ENCODE results near the gene SMARCAL1. TPM values are rescaled to one million over a fixed set of nuclear protein-coding genes. Genes with fewer than 3 reads are reported as not detected.

The SMARCAL1 gene
- total and polyA plus RNA-seq, 2 of the 13 experiments (the other 11 are each of a cell fraction or from before 2014, with no cell fraction given), result 12.7 to 21.3 TPM

DNA sequence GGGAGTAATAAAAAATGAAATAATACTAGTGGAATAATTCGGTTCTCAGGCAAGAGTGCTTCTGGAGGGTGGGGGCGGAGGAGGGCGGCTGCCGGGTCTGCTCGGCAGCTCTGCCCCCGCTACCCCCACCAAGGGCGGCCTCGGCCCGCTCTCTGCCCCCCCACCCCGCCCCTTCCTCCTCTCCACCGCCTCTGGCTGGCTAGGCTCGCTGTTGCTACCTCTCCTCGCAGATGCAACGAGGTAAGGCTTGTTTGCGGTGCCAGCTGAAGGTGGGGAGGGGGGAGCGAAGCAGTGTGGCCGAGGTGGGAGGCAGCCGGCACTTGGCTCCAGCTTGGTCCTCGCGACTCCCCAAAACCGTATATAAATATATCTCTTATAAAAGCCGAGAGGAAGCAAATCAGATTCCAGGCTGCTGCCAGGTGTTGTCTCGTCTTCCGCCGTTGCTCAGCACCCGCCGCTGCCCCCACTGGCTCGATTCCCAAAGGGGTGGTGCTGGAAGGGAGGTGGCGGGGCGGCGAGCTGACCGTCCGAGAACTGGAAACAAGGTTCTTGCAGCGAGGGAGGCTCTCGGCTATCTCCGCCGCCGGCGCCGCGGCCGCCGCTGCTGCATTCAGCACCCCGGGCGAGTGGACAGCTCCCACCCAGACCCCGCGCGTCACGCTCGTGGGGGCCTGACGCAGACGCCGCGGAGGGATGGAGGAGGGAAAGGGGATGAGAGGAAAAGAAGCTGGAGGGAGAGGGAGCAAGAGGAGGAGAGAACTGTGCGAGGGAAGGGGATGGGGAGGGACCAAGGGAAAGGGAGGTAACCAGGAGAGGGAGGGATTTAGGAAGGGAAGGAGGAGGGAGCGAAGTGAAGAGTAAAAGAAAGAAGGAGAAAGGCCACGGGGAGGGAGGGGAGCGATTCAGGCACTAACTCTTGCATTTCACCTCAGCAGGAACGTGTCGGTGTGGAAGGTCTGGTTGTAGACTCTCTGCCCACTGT, 40.3 kb upstream of the SMARCAL1 start, which contains the start of gene MARCHF4 (continued):
- no peak; the same call in 1 of the 2 replicates for TF ChIP-seq ZNF350 (CRISPR knock-in tag; IDR thresholded peaks at IDR 0.05; ENCODE audit: borderline replicate concordance, low read depth)
- TF ChIP-seq, protein P1, sequence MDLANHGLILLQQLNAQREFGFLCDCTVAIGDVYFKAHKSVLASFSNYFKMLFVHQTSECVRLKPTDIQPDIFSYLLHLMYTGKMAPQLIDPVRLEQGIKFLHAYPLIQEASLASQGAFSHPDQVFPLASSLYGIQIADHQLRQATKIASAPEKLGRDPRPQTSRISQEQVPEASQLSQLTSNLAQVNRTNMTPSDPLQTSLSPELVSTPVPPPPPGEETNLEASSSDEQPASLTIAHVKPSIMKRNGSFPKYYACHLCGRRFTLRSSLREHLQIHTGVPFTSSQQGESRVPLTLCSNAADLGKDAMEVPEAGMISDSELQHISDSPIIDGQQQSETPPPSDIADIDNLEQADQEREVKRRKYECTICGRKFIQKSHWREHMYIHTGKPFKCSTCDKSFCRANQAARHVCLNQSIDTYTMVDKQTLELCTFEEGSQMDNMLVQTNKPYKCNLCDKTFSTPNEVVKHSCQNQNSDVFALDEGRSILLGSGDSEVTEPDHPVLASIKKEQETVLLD (CRISPR knock-in tag; IDR thresholded peaks at IDR 0.05; ENCODE audit: low read depth), result peak; percentile 64; the same call in 1 of the 2 replicates
- peak; percentile 73; the same call in 1 of the 2 replicates for TF ChIP-seq ZNF598 (CRISPR knock-in tag; IDR thresholded peaks at IDR 0.05; ENCODE audit: borderline replicate concordance)
- TF ChIP-seq XBP1 (CRISPR knock-in tag; IDR thresholded peaks at IDR 0.05), result no peak
- TF ChIP-seq, protein P2, sequence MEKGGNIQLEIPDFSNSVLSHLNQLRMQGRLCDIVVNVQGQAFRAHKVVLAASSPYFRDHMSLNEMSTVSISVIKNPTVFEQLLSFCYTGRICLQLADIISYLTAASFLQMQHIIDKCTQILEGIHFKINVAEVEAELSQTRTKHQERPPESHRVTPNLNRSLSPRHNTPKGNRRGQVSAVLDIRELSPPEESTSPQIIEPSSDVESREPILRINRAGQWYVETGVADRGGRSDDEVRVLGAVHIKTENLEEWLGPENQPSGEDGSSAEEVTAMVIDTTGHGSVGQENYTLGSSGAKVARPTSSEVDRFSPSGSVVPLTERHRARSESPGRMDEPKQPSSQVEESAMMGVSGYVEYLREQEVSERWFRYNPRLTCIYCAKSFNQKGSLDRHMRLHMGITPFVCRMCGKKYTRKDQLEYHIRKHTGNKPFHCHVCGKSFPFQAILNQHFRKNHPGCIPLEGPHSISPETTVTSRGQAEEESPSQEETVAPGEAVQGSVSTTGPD (CRISPR knock-in tag; IDR thresholded peaks at IDR 0.05), result no peak
- no peak for TF ChIP-seq HIC2 (CRISPR knock-in tag; IDR thresholded peaks at IDR 0.05; ENCODE audit: low read depth)
- TF ChIP-seq MAFK (conservative IDR thresholded peaks at IDR 0.05 in 1 of 2, IDR thresholded peaks at IDR 0.05 in 1 of 2; ENCODE audit: low read length in 2 of 2), result no peak
- TF ChIP-seq ZNF30 (CRISPR knock-in tag; IDR thresholded peaks at IDR 0.05), result 0 out of 2 replicates have a peak, but pooled peaks have one; percentile 85
- TF ChIP-seq ZNF576 (CRISPR knock-in tag; IDR thresholded peaks at IDR 0.05), result no peak
- peak; percentile 94 for TF ChIP-seq NRL (CRISPR knock-in tag; IDR thresholded peaks at IDR 0.05; ENCODE audit: borderline replicate concordance)
- TF ChIP-seq ZNF597 (CRISPR knock-in tag; IDR thresholded peaks at IDR 0.05), result no peak
- no peak for TF ChIP-seq AGO2 (optimal IDR thresholded peaks at IDR 0.05; ENCODE audit: low read depth, low read length)
- TF ChIP-seq TBP (CRISPR knock-in tag; IDR thresholded peaks at IDR 0.05), result no peak
- TF ChIP-seq ZNF577 (CRISPR knock-in tag; IDR thresholded peaks at IDR 0.05; ENCODE audit: borderline replicate concordance, low read depth), result 0 out of 2 replicates have a peak, but pooled peaks have one; percentile 43
- TF ChIP-seq, protein P3, sequence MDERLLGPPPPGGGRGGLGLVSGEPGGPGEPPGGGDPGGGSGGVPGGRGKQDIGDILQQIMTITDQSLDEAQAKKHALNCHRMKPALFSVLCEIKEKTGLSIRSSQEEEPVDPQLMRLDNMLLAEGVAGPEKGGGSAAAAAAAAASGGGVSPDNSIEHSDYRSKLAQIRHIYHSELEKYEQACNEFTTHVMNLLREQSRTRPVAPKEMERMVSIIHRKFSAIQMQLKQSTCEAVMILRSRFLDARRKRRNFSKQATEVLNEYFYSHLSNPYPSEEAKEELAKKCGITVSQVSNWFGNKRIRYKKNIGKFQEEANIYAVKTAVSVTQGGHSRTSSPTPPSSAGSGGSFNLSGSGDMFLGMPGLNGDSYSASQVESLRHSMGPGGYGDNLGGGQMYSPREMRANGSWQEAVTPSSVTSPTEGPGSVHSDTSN (CRISPR knock-in tag; IDR thresholded peaks at IDR 0.05), result no peak
- TF ChIP-seq ZNF225 (CRISPR knock-in tag; IDR thresholded peaks at IDR 0.05), result peak; percentile 94; the same call in 1 of the 2 replicates
- TF ChIP-seq SMAD9 (CRISPR knock-in tag; IDR thresholded peaks at IDR 0.05), result peak; percentile 95
- TF ChIP-seq NFATC3 (CRISPR knock-in tag; IDR thresholded peaks at IDR 0.05), result peak; percentile 90; the same call in 1 of the 2 replicates
- no peak for TF ChIP-seq RORA (CRISPR knock-in tag; IDR thresholded peaks at IDR 0.05)
- peak; percentile 90; the same call in 1 of the 2 replicates for TF ChIP-seq ZFYVE20 (CRISPR knock-in tag; IDR thresholded peaks at IDR 0.05; ENCODE audit: borderline replicate concordance, low read depth)
